Uterus (tissue), 2 donors: ENCODE data around the gene ZSWIM8.

ENCODE experiments used
- CTCF ChIP-seq, 4 experiments: fragments of 200-600 bp in 2 of 4; fragments of 450-650 bp in 2 of 4; sonication (generic) in 2 of 4; IDR thresholded peaks; one replicate each; pipeline ENCODE4 v1.5.1; 2016 to 2019; ENCODE audit warnings: antibody characterized with exemption in 4 of 4, mild to moderate bottlenecking in 2 of 4, moderate library complexity in 1 of 4
- POLR2A ChIP-seq, 2 donors: fragments of 450-650 bp; IDR thresholded peaks; one replicate each; pipeline ENCODE4 v1.6.1; 2016; ENCODE audit warnings: antibody characterized with exemption in 2 of 2, mild to moderate bottlenecking in 1 of 2, moderate library complexity in 1 of 2

GRCh38 chr10:73771722-73772280 lies 13.6 kb upstream of the ZSWIM8 start:
- TF ChIP-seq CTCF (IDR thresholded peaks at IDR 0.05) (no peak), POLR2A (IDR thresholded peaks at IDR 0.05) (no peak)
